HG02884 (cell line): ENCODE measurements around the gene BANF1.

Experiments
- ATAC-seq: cut with Tn5 transposase; IDR thresholded peaks from one replicate; pipeline ENCODE4 v1.9.1; 2021; ENCODE audit warnings: mild to moderate bottlenecking, moderate library complexity; ENCODE audit not compliant: unreplicated experiment

The BANF1 gene

GRCh38 chr11:66001942-66002647 lies at the start of gene BANF1, which contains the start of gene EIF1AD:
TSS of gene BANF1 (plus strand) at chr11:66002503. CDS start at chr11:66003251, 748 bp downstream.
TSS of gene EIF1AD (minus strand) at chr11:66002157. CDS start at chr11:66000389, 1,768 bp downstream.
- peak; percentile 63 for ATAC-seq

GRCh38 chr11:65953471-65953870 lies 48.8 kb upstream of the BANF1 start:
- no peak for ATAC-seq

- ATAC-seq: no peak
Observed at GRCh38 chr11:65954771-65955170, 47.5 kb upstream of the BANF1 start.

- no peak for ATAC-seq
Observed at GRCh38 chr11:65958291-65958690, 44.0 kb upstream of the BANF1 start.

GRCh38 chr11:65958774-65959420 lies 43.4 kb upstream of the BANF1 start:
- no peak for ATAC-seq

GRCh38 chr11:65960824-65961266 lies 41.5 kb upstream of the BANF1 start:
- ATAC-seq: no peak

- ATAC-seq: peak; percentile 77
Observed at GRCh38 chr11:65961267-65962140, 40.8 kb upstream of the BANF1 start, which contains the start of gene SART1. TSS of gene SART1 (plus strand) at chr11:65961734. CDS start at chr11:65961781, 47 bp downstream.

GRCh38 chr11:65962141-65962564 lies 40.1 kb upstream of the BANF1 start:
- ATAC-seq: no peak

- no peak for ATAC-seq
Observed at GRCh38 chr11:65964906-65965305, 37.4 kb upstream of the BANF1 start.

- no peak for ATAC-seq
Observed at GRCh38 chr11:65965986-65966762, 36.1 kb upstream of the BANF1 start.

GRCh38 chr11:65967329-65967934 lies 34.9 kb upstream of the BANF1 start:
- no peak for ATAC-seq

- no peak for ATAC-seq
Observed at GRCh38 chr11:65968600-65969482, 33.5 kb upstream of the BANF1 start.

- ATAC-seq: no peak
Observed at GRCh38 chr11:65972116-65972515, 30.2 kb upstream of the BANF1 start.

GRCh38 chr11:65973439-65974110 lies 28.7 kb upstream of the BANF1 start:
- ATAC-seq: no peak

- no peak for ATAC-seq
Observed at GRCh38 chr11:65975771-65976170, 26.5 kb upstream of the BANF1 start.

- no peak for ATAC-seq
Observed at GRCh38 chr11:65976216-65977176, 25.8 kb upstream of the BANF1 start.

GRCh38 chr11:65977621-65978390 lies 24.5 kb upstream of the BANF1 start:
- no peak for ATAC-seq
